Lower lobe of right lung (tissue), 2 donors: ENCODE measurements around the gene NCK2. TPM values are rescaled to one million over a fixed set of nuclear protein-coding genes. Genes with fewer than 3 reads are reported as not detected.

Experiments used
- ATAC-seq, 2 donors: fragments of 200-7000 bp; cut with Tn5 transposase; one replicate each; pipeline ENCODE4 v1.9.1; 2020 to 2022; ENCODE audit warnings: mild to moderate bottlenecking in 2 of 2, moderate library complexity in 2 of 2
- DNase-seq: peaks from one replicate; pipeline ENCODE4 v3.0.0-alpha.2; 2020
- H3K27ac ChIP-seq: fragments of 200-600 bp; one replicate; pipeline ENCODE4 v1.8.0; 2022
- H3K27me3 ChIP-seq: fragments of 200-600 bp; one replicate; pipeline ENCODE4 v1.8.0; 2022; ENCODE audit warnings: low read depth
- H3K36me3 ChIP-seq: fragments of 200-600 bp; one replicate; pipeline ENCODE4 v1.8.0; 2022; ENCODE audit warnings: mild to moderate bottlenecking
- H3K4me1 ChIP-seq: fragments of 200-600 bp; one replicate; pipeline ENCODE4 v1.8.0; 2022
- H3K4me3 ChIP-seq: fragments of 200-600 bp; one replicate; pipeline ENCODE4 v1.8.0; 2022; ENCODE audit warnings: mild to moderate bottlenecking
- H3K9me3 ChIP-seq: fragments of 200-600 bp; one replicate; pipeline ENCODE4 v1.8.0; 2022
- CTCF ChIP-seq: fragments of 200-600 bp; IDR thresholded peaks from one replicate; pipeline ENCODE4 v1.8.0; 2022; ENCODE audit warnings: antibody characterized with exemption, mild to moderate bottlenecking
- intact Hi-C: fragments of 100-400 bp; cut with DNase I; formaldehyde crosslinking; loops from one replicate; pipeline ENCODE4 v1.11.0; 2022
- total RNA-seq: library from RNA; stranded (reverse); fragmentation: NEBNext Ultra II Directional; extraction: Animal tissue kit (Norgen Biotek cat#: 25700); gene quantifications from one replicate; pipeline ENCODE4 v1.2.1, GENCODE V29; 2021
- donor health status: DM: no; HTN: yes; CAD: no; lungs with severe emphysema.

NCK2 gene
- total RNA-seq, 1 donor from 2014 or later: 36.7 TPM

GRCh38 chr2:105782123-105782522 lies 37.4 kb downstream of the NCK2 start:
- ATAC-seq: no peak
- DNase-seq: no peak
- Histone ChIP-seq H3K27me3 (no peaks in the 10 kb centered on the region), H3K9me3 (no peaks in the 10 kb centered on the region), H3K27ac (no peak overlapping the region), H3K36me3 (no peaks in the 10 kb centered on the region), H3K4me1 (peaks cover 63% of the 10 kb centered on the region), H3K4me3 (no peak overlapping the region)
- intact Hi-C loops: no loop called here
- TF ChIP-seq CTCF: no peak

- Histone ChIP-seq H3K27me3 (no peaks in the 10 kb centered on the region), H3K36me3 (no peaks in the 10 kb centered on the region), H3K9me3 (no peaks in the 10 kb centered on the region), H3K27ac (no peak overlapping the region), H3K4me1 (peaks cover 66% of the 10 kb centered on the region), H3K4me3 (no peak overlapping the region)
- intact Hi-C loops: no loop called here
- ATAC-seq: no peak
- DNase-seq: no peak
- TF ChIP-seq CTCF: no peak
These were observed 37.9 kb downstream of the NCK2 start for GRCh38 chr2:105782646-105783045.

GRCh38 chr2:105783151-105783738 lies 38.5 kb downstream of the NCK2 start:
- H3K27ac ChIP-seq: no peak overlapping the region
- no peak for TF ChIP-seq CTCF
- H3K27me3 ChIP-seq: no peaks in the 10 kb centered on the region
- no peaks in the 10 kb centered on the region for H3K36me3 ChIP-seq
- H3K9me3 ChIP-seq: no peaks in the 10 kb centered on the region
- H3K4me1 ChIP-seq: peaks cover 66% of the 10 kb centered on the region
- ATAC-seq (no peak), DNase-seq (no peak)
- intact Hi-C loops: no loop called here
- no peak overlapping the region for H3K4me3 ChIP-seq

- Histone ChIP-seq H3K36me3 (no peaks in the 10 kb centered on the region), H3K4me3 (no peak overlapping the region), H3K9me3 (no peaks in the 10 kb centered on the region), H3K27me3 (no peaks in the 10 kb centered on the region), H3K4me1 (peaks cover 63% of the 10 kb centered on the region), H3K27ac (no peak overlapping the region)
- ATAC-seq (no peak), DNase-seq (no peak)
- intact Hi-C loops: no loop called here
- TF ChIP-seq CTCF: no peak
These were observed 39.3 kb downstream of the NCK2 start for GRCh38 chr2:105783972-105784371.

- intact Hi-C loops: no loop called here
- H3K4me1 ChIP-seq: peaks cover 65% of the 10 kb centered on the region
- no peak overlapping the region for H3K4me3 ChIP-seq
- no peak for TF ChIP-seq CTCF
- ATAC-seq (no peak), DNase-seq (no peak)
- H3K9me3 ChIP-seq: no peaks in the 10 kb centered on the region
- H3K36me3 ChIP-seq: no peaks in the 10 kb centered on the region
- no peaks in the 10 kb centered on the region for H3K27me3 ChIP-seq
- no peak overlapping the region for H3K27ac ChIP-seq
These were observed 39.9 kb downstream of the NCK2 start for GRCh38 chr2:105784589-105784988.
